HepG2 (cell line): ENCODE data around the gene PARN. TPM values are rescaled to one million over a fixed set of nuclear protein-coding genes. Genes with fewer than 3 reads are reported as not detected.

Source experiments
- CBFB ChIP-seq: sonication (generic); formaldehyde crosslinking; IDR thresholded peaks from 2 replicates; pipeline ENCODE4 v1.4.0; 2020; ENCODE audit warnings: missing genetic modification reagents
- ELF1 ChIP-seq: sonication (generic); formaldehyde crosslinking; IDR thresholded peaks from 2 replicates; pipeline ENCODE4 v1.4.0; 2020; ENCODE audit warnings: missing genetic modification reagents
- MAZ ChIP-seq, 2 experiments: sonication (generic) in 1 of 2; formaldehyde crosslinking in 1 of 2; IDR thresholded peaks; 2 replicates each; pipeline versions ENCODE4 v1.5.0 to v1.6.1; 2012 to 2020; ENCODE audit warnings: low read depth in 2 of 2, mild to moderate bottlenecking in 2 of 2, borderline replicate concordance in 1 of 2, improper control_type of control experiment in 1 of 2, low read length in 1 of 2, missing genetic modification reagents in 1 of 2, moderate library complexity in 1 of 2
- PHF21A ChIP-seq: sonication (generic); formaldehyde crosslinking; IDR thresholded peaks from 2 replicates; pipeline ENCODE4 v1.5.0; 2020; ENCODE audit warnings: mild to moderate bottlenecking, missing genetic modification reagents
- RFX1 ChIP-seq: fragments of 450-650 bp; IDR thresholded peaks from 2 replicates; pipeline ENCODE4 v1.6.1; 2017
- TFAP4 ChIP-seq: sonication (generic); IDR thresholded peaks from 2 replicates; pipeline ENCODE4 v1.6.1; 2016; ENCODE audit warnings: low read depth, borderline replicate concordance
- XRCC5 ChIP-seq: fragments of 200-400 bp; formaldehyde crosslinking; optimal IDR thresholded peaks from 2 replicates; pipeline ENCODE3; 2017; ENCODE audit warnings: mild to moderate bottlenecking, low read length
- ZBTB26 ChIP-seq: IDR thresholded peaks from 2 replicates; pipeline ENCODE4 v1.6.1; 2016; ENCODE audit warnings: missing compliant biosample characterization, missing genetic modification reagents, borderline replicate concordance
- ZNF275 ChIP-seq: sonication (generic); formaldehyde crosslinking; IDR thresholded peaks from 2 replicates; pipeline ENCODE4 v1.8.0; 2022; ENCODE audit warnings: missing genetic modification reagents, mild to moderate bottlenecking, inconsistent platforms, borderline replicate concordance
- ZNF562 ChIP-seq: sonication (generic); formaldehyde crosslinking; IDR thresholded peaks from 2 replicates; pipeline ENCODE4 v1.8.0; 2022; ENCODE audit warnings: missing genetic modification reagents, borderline replicate concordance
- polyA plus RNA-seq, 8 experiments: library from polyadenylated mRNA; depleted of rRNA in 3 of 8; stranded (reverse) in 7 of 8; unstranded in 1 of 8; fragments of >200 nt; fragmentation: Illumina TruSeq in 4 of 8; extraction: Trizol in 4 of 8; gene quantifications; 2 replicates each; pipeline versions ENCODE4 v1.2.1 to v1.2.3, GENCODE V29; 2011 to 2016; ENCODE audit warnings: low read depth in 4 of 8, missing spikeins in 1 of 8, mixed read lengths in 1 of 8; ENCODE audit not compliant: insufficient read depth in 1 of 8
- total RNA-seq, 5 experiments: library from RNA; depleted of rRNA; stranded (reverse); fragments of >200 nt; fragmentation: Illumina TruSeq; extraction: Trizol; gene quantifications; 2 replicates each; pipeline ENCODE4 v1.2.3, GENCODE V29; 2016; ENCODE audit warnings: low read depth in 1 of 5
- TF ChIP-seq, protein P1 (sequence below): sonication (generic); formaldehyde crosslinking; conservative IDR thresholded peaks from 2 replicates; pipeline ENCODE4 v1.4.0; 2020; ENCODE audit warnings: mild to moderate bottlenecking, missing genetic modification reagents, moderate library complexity
- TF ChIP-seq, protein P2 (sequence below): sonication (generic); formaldehyde crosslinking; IDR thresholded peaks from 2 replicates; pipeline ENCODE4 v1.4.0; 2020; ENCODE audit warnings: mild to moderate bottlenecking, missing genetic modification reagents

The PARN gene
- total and polyA plus RNA-seq, 2 of the 13 experiments (the other 11 are each of a cell fraction or from before 2014, with no cell fraction given) = 13.3 to 47.6 TPM

DNA sequence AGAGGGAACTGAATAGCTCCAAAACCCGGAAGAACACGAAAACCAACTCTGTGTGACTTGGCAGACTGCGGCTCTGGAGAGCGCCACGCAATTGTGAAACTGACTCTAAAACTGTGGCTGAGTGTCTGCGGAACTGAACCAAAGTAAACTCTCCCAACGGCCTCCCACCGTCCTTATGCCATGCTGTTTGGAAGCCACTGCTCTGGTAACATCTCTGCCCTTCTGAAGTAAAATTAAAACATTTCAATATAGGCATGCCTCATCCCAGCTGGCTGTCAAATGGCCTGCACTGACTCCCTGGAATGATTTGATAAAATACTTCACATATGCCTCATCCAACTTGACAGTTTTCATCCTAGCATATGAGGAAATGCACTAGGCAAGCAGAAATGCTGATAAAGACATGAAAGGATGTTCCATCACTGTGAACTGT lies 70.2 kb downstream of the PARN start (continued):
- TF ChIP-seq, protein P1, sequence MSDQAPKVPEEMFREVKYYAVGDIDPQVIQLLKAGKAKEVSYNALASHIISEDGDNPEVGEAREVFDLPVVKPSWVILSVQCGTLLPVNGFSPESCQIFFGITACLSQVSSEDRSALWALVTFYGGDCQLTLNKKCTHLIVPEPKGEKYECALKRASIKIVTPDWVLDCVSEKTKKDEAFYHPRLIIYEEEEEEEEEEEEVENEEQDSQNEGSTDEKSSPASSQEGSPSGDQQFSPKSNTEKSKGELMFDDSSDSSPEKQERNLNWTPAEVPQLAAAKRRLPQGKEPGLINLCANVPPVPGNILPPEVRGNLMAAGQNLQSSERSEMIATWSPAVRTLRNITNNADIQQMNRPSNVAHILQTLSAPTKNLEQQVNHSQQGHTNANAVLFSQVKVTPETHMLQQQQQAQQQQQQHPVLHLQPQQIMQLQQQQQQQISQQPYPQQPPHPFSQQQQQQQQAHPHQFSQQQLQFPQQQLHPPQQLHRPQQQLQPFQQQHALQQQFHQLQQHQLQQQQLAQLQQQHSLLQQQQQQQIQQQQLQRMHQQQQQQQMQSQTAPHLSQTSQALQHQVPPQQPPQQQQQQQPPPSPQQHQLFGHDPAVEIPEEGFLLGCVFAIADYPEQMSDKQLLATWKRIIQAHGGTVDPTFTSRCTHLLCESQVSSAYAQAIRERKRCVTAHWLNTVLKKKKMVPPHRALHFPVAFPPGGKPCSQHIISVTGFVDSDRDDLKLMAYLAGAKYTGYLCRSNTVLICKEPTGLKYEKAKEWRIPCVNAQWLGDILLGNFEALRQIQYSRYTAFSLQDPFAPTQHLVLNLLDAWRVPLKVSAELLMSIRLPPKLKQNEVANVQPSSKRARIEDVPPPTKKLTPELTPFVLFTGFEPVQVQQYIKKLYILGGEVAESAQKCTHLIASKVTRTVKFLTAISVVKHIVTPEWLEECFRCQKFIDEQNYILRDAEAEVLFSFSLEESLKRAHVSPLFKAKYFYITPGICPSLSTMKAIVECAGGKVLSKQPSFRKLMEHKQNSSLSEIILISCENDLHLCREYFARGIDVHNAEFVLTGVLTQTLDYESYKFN (CRISPR knock-in tag) = 0 out of 2 replicates have a peak, but pooled peaks have one; percentile 29
- TF ChIP-seq CBFB (CRISPR knock-in tag) = no peak
- TF ChIP-seq ZNF562 (CRISPR knock-in tag) = no peak
- TF ChIP-seq ZBTB26 (CRISPR knock-in tag) = peak; percentile 95
- TF ChIP-seq ZNF275 (CRISPR knock-in tag) = no peak
- no peak for TF ChIP-seq MAZ (IDR thresholded peaks at IDR 0.05; ENCODE audit: borderline replicate concordance, low read depth, low read length)
- no peak for TF ChIP-seq MAZ (CRISPR knock-in tag; IDR thresholded peaks at IDR 0.05; ENCODE audit: low read depth)
- TF ChIP-seq, protein P2, sequence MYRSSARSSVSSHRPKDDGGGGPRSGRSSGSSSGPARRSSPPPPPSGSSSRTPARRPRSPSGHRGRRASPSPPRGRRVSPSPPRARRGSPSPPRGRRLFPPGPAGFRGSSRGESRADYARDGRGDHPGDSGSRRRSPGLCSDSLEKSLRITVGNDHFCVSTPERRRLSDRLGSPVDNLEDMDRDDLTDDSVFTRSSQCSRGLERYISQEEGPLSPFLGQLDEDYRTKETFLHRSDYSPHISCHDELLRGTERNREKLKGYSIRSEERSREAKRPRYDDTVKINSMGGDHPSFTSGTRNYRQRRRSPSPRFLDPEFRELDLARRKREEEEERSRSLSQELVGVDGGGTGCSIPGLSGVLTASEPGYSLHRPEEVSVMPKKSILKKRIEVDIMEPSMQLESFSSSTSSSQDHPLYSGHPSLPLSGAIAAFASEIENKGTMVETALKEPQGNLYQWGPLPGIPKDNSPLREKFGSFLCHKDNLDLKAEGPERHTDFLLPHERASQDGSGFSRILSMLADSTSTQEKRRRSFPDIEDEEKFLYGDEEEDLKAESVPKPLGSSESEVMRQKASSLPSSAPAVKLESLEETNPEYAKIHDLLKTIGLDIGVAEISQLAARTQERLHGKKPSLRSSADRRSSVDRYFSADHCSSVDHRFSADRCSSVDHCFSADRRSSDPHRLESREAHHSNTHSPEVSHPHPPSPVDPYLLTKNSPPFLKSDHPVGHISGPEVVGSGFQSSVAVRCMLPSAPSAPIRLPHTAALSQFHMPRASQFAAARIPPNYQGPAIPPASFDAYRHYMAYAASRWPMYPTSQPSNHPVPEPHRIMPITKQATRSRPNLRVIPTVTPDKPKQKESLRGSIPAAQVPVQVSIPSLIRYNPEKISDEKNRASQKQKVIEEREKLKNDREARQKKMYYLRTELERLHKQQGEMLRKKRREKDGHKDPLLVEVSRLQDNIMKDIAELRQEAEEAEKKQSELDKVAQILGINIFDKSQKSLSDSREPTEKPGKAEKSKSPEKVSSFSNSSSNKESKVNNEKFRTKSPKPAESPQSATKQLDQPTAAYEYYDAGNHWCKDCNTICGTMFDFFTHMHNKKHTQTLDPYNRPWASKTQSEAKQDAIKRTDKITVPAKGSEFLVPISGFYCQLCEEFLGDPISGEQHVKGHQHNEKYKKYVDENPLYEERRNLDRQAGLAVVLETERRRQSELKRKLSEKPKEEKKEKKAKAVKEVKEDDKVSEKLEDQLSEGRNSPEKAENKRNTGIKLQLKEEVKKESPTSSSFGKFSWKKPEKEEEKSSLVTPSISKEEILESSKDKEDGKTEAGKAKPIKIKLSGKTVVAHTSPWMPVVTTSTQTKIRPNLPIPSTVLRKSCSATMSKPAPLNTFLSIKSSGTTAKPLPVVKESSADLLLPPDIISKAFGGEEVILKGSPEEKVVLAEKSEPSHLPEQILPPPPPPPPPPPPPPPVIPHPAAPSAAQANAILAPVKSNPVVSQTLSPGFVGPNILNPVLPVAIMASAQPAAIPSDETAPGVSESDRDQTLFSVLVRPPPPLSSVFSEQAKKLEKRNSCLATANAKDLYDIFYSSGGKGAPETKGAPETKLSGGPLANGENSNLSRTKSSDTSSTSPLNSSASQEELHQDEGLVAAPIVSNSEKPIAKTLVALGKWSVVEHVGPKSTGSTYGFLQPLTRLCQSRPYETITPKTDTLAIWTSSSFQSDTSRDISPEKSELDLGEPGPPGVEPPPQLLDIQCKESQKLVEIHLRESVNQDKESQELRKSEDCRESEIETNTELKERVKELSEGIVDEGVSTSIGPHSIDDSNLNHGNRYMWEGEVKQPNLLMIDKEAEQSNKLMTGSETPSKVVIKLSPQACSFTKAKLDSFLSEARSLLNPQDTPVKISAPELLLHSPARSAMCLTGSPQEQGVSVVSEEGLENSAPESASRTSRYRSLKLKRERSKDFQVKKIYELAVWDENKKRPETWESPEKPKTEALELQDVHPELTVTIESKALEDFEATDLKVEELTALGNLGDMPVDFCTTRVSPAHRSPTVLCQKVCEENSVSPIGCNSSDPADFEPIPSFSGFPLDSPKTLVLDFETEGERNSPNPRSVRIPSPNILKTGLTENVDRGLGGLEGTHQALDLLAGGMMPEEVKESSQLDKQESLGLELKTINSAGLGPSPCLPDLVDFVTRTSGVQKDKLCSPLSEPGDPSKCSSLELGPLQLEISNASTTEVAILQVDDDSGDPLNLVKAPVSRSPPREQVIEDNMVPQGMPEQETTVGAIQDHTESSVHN = no peak
- peak; percentile 75 for TF ChIP-seq XRCC5
- peak; percentile 85 for TF ChIP-seq ELF1
- TF ChIP-seq PHF21A (CRISPR knock-in tag) = no peak
- TF ChIP-seq TFAP4 = peak; percentile 28; the same call in 1 of the 2 replicates
- TF ChIP-seq RFX1 = no peak
